ENCODE data around the gene SHC4.
"Not testable (repeated sequence)": the region's sequence is repeated elsewhere in the genome, so short reads cannot be mapped to it uniquely, and the experiment has no call there.

The SHC4 gene, protein sequence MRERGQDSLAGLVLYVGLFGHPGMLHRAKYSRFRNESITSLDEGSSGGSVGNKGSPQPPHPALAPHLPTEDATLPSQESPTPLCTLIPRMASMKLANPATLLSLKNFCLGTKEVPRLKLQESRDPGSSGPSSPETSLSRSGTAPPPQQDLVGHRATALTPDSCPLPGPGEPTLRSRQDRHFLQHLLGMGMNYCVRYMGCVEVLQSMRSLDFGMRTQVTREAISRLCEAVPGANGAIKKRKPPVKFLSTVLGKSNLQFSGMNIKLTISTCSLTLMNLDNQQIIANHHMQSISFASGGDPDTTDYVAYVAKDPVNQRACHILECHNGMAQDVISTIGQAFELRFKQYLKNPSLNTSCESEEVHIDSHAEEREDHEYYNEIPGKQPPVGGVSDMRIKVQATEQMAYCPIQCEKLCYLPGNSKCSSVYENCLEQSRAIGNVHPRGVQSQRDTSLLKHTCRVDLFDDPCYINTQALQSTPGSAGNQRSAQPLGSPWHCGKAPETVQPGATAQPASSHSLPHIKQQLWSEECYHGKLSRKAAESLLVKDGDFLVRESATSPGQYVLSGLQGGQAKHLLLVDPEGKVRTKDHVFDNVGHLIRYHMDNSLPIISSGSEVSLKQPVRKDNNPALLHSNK

DNA sequence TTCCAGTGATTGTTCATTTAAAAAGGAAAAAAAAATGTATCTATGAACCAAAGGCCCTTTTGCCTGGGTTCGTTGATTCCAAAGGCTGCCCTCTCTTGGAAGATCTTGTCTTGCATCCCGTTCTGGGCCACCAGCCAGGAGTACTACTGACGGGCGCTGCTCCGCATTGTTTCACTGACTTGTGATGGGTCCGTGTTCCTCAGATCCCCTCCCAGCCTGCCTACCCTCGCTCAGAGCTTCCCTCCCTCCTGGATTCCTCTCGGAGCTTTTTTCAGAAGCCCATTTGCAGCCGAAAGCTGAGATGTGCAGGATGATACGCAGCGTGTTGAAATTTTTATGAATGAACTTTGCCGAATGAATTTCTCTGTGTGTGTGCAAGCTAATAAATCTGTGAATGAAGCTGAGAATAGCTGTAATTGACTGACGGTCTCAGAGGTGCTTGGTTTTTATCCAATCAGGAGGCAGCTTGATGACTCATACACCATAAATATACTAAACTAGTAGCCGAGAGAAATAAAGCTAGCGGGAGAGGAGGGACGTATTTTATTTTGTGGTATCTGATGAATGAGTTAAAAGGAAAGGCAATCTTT lies at the start of gene SHC4:
Gene SHC4 (minus strand): TSS at position 396 of the 590 bp plus-strand sequence. CDS start 904 bp downstream, outside the sequence.
- no peak for DNase-seq

DNA sequence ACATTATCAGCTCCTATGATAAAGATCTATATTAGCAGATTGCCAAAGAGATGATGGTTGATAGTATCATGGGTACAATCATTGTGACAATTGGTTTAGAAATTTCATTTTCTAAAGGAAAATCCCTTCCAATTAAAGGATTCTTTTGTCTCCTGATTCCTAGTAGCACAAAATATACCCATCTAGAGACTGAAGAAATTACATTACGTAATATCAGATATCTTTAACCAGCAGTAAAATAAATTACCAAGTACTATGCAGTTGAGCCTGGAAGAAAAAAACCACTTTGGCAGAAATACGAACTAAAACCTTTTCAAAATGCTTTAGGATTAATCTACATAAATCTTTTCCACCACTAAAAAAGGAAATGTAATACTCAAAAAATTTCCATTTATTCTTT lies 35.6 kb upstream of the SHC4 start:
- DNase-seq = no peak

DNA sequence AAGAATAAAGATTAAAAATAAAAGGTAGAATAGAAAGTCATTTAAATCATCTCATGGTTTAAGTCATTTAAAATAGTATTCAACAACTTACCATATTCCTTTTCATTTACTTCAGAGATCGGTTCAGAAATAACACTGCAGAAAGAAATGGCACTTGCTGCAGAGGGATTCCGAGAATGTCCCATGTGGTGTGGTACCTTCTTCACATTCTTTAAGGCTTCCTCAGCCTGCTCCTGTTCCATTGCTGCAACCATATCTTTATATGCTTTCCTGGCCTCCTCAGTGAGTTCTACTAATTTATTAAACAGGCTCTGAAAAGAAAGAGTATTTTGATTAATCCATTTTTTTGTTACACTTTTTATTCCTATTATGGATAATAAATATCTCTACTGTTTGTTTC lies 32.6 kb upstream of the SHC4 start:
- DNase-seq = no peak

DNA sequence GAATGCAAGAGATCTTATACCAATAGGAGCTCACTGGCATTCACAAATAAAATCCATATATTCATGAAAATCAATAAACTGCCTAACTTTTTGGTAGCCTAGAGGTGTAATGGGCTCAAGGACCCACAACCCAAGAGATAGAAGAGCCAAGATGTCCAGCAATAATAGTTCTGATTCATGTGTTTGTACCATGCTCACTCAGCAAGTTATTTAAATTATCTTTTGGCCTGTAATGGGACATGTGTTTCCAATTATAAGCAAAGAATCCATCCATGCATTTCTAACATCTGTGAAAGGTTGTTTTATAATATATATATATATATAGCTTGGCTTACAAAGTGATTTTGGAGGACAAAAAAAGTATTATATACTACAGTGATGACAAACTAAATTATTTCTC lies 29.7 kb upstream of the SHC4 start:
- DNase-seq = no peak

DNA sequence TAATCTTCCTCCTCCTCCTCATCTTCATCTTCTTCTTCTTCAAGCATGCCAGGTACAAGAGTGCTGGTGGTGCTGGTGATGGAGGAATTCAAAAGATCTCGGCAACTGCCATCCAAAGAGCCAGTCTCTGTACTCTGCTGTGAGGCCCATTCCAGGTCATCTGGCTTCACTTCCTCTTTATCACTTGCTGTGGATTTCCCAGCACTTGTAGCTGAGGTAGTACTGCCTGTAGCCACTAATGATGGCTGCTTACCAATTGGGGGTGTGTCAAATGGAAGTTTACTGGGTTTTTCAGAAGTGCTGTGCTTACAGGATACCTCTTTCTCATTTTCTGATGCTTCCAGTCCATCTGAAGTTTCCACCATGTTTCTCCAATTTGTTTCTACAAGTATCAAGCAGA lies 28.8 kb upstream of the SHC4 start:
- DNase-seq = no peak

DNA sequence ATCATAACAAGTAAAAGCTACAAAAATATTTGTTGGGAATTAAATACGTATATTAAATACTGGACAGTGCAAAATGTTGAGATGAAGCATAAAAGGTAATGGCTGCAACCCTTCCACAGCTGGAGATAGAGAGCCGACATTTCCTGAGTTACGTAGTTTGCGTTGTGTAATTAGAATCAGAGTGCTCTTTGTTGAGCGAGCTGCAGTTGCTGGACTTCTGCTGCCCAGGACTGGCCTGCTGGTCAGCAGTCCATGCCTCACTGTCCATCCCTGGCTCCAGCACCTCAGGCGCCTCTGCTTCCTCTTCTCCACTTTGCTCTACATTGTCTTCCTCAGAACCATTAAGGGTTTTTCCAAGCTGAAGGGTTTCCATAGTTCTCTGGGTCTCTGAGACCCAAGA lies 28.4 kb upstream of the SHC4 start:
- no peak for DNase-seq

DNA sequence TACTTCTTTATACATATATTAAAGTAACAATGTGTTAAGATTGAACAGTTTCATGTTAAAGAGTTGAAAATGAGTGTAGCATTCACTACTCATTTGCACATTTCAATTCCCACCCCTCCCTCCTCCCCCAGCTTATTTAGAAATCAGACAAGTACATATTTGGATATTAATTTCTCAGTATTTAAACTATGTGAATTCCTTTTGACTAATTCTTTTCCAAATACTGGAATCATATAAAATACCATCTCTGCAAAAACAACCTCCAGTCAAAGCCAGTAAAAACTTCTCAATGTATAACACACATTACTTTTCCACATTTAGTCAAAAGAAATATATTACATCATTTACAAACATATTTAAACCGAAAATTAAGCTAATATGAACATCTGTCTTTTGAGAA lies 25.5 kb upstream of the SHC4 start:
- DNase-seq = no peak

DNA sequence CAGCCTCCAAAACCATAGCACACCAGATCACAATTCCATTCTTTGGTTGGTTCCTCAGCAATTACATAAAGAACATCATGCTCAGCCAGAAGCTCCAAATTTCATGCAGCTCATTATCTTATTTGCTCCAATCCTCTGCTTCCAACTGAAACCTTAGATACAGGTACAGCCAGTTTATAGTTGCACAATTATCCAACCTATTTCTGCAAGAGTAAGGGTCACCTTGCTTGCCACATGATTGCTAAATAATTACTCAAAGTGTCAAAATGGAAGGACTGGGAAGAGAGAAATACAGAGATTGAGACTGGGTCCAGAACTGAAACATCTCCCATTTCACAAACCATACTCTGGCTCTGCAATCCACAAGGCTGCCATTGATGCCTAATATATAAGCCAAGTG lies 23.4 kb upstream of the SHC4 start:
- DNase-seq = no peak

DNA sequence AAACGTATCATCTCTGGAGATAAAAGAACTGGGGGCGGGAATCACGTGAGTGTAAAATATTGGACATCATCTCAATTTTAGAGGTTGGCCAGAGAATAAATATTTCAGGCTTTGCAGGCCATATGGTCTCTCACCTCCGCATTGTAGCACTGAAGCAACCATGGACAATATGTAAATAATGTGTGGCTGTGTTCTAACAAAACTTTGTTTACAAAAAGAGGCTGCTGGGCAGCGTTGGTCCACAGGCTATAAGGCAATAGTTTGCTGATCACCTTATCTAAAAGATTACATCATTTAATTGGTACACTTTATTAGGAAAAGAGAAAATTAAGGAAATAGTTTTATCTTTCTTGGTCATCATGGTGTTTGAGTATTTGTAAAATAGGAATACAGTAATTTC lies 22.5 kb upstream of the SHC4 start:
- no peak for DNase-seq

DNA sequence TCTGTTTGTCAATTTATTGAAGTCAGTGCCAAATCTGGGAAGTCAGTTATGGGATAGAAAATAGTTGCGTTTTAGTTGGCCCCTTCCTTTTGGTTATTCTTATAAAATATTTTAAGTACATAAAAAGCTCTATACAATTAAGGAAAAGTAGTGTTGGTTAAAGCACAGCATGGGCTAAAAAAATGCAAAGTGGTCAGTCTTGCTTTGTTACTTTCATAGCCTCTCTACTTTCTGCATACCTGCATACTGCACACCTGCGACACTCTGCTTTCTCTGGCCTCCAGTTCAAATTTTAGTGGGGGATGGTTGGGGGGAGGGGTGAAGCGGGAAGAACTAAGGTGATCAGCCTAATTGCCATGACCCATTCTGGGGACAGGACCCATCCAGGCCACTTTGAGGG lies 21.8 kb upstream of the SHC4 start:
- DNase-seq = no peak

DNA sequence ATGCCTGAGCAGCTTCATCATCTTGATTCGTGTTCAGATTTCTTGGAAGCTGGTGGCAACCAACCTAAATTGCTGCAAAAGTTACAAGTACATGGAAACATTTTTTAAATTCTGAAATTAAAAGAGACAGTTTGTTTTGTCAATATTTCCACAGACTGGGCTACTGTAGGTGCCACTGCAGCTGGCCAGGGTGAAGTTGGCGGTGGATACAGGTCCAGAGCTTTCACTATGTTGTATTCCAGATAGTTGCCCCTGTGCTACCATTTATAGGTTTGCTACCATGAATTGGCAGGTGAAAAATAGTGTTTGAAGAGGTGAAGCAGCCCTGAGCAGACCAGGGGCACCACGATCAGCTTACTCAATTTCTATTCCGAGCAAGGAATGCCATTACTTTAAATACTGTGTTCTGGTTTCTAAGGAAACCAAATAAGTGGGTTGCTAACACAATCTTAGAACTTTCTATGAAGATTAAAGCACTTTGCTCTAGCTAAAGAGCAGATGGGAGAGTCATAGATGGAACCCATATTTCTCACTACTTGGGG lies 21.2 kb upstream of the SHC4 start:
- DNase-seq = no peak

DNA sequence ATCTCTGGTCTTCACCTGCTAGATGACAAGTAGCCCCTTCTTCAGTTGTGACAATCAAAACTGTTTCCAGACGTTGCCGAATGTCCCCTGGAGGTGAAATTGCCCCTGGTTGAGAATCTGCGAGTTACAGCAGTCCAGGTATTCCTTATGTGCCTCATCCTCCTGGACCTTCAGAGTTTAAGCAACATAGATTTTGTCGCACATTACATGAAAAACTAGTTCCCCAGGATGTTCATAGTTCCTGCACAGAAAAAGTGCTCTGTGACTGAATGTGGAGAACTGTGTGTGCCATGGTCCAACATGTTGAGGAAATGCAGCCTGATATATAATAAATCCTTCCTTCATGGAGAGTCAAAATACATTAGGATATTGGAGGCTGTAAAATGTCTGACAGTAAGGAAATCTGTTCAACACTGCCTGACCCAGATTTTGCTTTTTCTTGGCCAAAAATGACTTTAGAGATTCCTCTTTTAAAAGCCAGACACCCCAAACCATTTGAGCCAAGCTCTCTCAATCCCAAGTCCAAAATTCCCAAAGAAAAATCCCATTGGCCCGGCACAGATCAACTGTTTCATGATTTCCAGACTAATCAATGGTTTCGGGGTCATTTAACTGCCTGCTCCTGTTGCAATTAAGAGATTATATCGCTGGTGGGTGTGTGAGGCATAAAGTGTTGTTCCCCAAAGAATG lies 20.4 kb upstream of the SHC4 start:
- DNase-seq = no peak

DNA sequence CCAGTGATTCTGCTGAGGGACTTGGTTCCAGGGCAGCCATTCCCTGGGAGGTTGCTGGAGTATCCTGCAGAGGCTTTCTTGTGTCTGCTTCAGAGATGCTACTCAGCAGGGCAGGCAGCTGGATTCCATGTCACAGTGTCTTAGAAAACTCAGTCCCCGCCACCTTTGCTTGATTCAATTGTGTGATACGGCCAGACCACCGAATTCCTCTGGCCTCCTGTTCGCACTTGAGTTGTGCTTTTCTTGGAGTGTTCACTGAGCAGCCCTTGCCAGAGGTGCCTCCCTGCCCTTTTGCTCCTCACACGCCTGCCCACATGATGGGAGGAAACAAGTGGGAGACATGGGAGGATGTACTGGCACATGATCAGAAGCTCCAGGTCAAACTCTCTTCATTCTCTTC lies 19.6 kb upstream of the SHC4 start:
- DNase-seq = no peak

DNA sequence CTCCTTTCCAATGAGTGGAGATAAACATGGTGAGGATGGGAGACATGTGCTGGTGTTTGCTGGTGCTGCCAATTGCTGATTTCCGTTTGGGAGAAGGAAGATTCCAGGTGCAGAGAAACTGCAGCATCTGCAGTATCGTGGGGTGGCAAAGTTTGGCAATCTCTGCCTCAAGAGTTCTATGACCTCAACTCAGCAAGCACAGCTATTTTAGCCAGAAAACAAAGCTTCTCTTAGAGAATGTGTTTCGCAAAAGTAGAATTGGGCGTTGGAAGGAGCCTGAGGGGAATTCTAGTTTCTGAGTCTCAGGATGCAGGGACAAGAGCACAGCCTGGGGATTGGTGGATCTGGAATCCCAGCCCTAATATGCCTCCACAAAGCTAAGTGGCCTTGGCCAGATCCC lies 18.2 kb upstream of the SHC4 start:
- no peak for DNase-seq

DNA sequence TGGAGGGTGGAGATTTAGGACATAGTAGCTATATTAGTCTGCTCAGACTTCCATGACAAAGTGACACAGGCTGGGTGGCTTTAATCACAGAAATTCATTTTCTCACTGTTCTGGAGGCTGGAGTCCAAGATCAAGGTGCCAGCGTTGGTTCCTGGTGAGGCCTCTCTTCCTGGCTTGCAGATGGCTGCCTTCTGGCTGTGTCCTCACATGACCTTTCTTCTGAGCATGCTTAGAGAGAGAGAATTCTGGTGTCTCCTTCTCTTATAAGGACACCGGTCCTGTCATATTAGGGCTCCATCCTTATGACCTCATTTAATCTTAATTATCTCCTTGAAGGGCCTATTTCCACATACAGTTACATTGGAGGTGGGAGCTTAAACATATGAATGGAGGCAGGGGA lies 14.9 kb upstream of the SHC4 start:
- no peak for DNase-seq

DNA sequence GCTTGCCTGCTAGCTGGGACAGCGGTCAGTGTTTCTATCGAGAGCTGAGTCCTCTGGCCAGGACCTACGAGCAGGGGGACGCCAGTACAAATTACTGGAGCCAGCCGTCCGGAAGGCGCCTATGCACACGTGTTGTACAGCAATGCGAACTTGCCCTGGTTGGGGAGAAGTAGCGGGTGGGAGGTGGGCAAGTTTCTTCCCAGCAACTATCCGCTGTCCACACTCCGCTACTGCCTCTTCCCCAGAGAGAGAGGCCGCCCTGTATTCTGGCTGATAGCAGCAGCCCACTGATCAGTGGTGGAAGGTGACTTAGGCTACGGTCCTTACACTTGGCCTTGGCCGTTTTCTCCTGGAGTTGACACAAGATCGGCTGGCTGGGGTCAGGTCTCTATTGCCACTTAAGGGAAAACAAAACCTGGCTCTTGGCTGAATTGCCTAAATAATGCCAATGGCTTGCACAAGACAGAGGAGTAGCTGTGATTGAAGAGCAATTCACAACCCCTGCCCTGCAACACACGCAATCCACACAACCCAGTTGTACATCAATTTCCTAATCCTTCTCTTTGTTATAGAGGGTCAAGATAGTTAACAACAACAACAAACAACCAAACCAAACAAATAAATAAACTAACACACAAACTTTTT lies 12.8 kb upstream of the SHC4 start:
- no peak for DNase-seq

DNA sequence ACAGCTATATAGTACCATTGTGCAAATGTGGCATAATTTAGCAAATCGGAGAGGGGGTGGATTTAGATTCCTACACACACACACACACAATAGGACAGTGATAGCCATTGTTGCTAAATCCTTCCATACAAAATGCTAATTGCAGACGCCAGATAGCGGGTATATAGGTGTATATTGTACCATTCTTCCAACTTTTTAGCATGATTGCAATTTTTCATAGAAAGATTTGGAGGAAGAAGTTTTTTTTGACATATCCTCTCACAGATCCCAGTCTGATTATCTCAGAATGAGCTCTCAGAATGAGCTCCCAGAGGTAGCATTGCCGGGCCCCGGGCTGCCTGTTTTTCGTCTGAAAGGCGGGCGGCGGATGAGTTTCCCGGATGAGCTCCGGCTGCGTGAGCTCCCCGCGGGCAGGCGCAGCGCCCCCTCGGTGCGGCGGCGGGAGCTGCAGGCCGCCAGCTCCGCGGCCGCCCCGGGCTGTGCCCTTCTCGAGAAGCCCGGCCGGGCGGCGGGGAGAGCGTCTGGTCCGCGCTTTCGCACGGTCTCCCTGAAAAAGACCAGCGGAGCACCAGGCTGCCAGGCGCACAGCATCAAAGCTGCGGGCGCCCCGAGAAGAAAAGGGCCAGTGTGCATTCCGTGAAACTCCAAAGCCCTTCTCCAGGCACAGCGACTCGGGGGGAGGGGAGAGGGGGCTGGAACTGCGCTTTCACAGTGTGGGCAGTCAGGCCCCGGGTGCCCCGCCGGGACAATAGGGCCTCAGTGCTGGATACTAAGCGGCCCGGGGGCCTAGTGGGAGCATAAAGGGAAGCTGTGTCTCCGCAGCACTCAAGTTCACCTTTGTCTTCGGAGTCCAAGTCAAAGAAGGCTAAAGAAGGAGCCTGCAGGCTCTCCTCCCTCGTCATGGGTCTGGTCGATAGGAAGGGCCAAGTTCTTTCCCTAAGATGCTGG lies 12.0 kb upstream of the SHC4 start:
- DNase-seq = peak; percentile 74 to 82

DNA sequence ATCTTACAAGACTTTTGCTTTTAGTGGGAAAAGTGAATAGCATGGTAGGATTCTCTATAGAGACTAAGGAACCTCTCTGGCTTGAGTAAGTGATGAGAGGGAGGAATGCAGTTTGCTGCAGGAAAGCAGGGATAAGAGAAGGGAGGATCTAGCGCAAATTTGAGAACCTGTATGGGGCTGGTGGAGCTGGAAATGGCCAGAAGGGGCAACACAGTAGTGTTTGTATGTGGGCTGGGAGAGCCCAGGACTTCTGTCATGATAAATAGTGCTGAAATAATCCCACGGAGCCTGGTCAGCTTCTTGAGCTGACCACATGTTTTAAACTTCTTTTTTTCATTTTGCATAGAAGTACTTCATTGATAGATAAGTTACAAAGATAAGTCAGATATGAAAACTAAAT lies 11.2 kb upstream of the SHC4 start:
- no peak for DNase-seq

DNA sequence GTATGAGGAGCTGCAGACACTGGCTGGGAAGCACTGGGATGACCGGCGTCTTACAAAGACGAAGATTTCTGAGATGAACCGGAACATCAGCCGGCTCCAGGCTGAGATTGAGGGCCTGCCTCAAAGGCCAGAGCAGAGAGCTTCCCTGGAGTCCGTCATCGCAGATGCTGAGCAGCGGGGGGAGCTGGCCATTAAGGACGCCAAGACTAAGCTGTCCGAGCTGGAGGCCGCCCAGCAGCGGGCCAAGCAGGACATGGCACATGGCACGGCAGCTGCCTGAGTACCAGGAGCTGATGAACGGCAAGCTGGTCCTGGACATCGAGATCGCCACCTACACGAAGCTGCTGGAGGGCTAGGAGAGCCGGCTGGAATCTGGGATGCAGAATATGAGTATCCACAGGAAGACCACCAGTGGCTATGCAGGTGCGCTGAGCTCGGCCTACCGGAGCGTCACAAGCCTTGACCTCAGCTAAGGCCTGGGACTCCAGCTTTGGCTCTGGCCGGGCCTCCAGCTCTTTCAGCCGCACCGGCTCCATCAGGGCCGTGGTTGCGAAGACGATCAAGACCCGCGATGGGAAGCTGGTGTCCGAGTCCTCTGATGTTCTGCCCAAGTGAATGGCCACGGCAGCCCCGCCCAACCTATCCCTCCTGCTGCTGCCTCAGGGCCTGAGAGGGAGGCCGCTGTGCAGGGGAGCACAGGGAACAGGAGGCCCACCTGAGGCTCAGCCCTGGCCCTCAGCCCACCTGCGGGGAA lies 9.2 kb upstream of the SHC4 start:
- no peak for DNase-seq

DNA sequence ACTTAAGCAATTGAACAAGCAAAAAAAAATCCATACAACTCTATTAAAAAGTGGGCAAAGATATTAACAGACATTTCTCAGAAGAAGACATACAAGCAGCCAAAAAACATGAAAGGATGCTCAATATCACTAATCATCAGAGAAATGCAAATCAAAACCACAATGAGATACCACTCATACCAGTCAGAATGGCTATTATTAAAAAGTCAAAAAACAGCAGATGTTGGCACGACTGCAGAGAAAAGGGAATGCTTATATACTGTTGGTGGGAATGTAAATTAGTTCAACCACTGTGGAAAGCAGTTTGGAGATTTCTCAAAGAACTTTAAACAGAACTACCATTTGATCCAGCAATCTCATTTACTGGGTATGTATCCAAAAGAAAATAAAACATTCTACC lies 7.2 kb upstream of the SHC4 start:
- not testable (repeated sequence) for DNase-seq

DNA sequence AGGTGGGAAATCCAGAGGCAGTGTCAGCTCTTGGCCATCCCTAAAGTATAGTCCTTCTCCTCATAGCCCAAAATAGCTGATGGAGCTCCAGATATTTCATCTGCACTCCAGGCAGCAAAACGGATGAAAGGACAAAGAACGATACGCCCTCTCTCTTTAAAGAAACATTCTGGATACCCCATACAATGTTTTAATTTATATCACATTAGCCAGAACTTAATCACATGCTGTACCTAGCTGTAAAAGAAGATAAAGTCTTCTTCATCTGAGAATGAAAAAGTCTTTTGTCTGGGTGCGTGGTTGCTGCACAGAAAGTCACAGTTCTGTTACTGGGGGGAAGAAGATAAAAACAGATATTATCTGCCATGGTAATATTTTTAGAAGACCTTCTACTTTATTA lies 4.3 kb upstream of the SHC4 start:
- no peak for DNase-seq

Data from stimulated activated CD4-positive, alpha-beta T cell treated with anti-CD3 and anti-CD28 coated beads, Interleukin-2, amount 100 ng/mL, for 48 hours (primary cell).